ENCODE measurements around the gene GLI2. TPM values are rescaled to one million over a fixed set of nuclear protein-coding genes. Genes with fewer than 3 reads are reported as not detected.

GLI2 gene
- total and polyA plus RNA-seq, 7 donors, result 0.20 to 2.4 (median 0.66) TPM

GRCh38 chr2:120764991-120765677, 29.5 kb downstream of the GLI2 start:
- no peaks in the 10 kb centered on the region for H3K9me3 ChIP-seq
- no peaks in the 10 kb centered on the region for H3K36me3 ChIP-seq (ENCODE audit: insufficient read depth in 1 of 2, low read depth in 1 of 2)
- intact Hi-C loops (cut with DNase I), result no loop called here
- no peaks in the 10 kb centered on the region for H3K4me1 ChIP-seq
- DNase-seq (peak in 1 of 2 donors; percentile 68), ATAC-seq (peak in 3 of 4 donors; percentile 11 to 50 (median 42))
- peak overlapping the region; percentile 30 for H3K27ac ChIP-seq
- H3K27me3 ChIP-seq (ENCODE audit: insufficient read depth in 3 of 3, low read length in 2 of 3), result no peaks in the 10 kb centered on the region
- TF ChIP-seq CTCF (IDR thresholded peaks at IDR 0.05), result no peak
- WGBS, 3 donors, result 48 to 56% (median 49%) methylated on average over 11 of the region's 11 CpGs
- no peak overlapping the region for H3K4me3 ChIP-seq

GRCh38 chr2:120765678-120766469, 30.2 kb downstream of the GLI2 start:
- no peak overlapping the region for H3K4me3 ChIP-seq

GRCh38 chr2:120766470-120767351, 31.0 kb downstream of the GLI2 start:
- WGBS, 3 donors, result 76 to 90% (median 85%) methylated on average over 14 of the region's 14 CpGs
- Histone ChIP-seq H3K27me3 (ENCODE audit: insufficient read depth in 3 of 3, low read length in 2 of 3) (no peaks in the 10 kb centered on the region), H3K36me3 (ENCODE audit: insufficient read depth in 1 of 2, low read depth in 1 of 2) (no peaks in the 10 kb centered on the region), H3K4me1 (no peaks in the 10 kb centered on the region), H3K27ac (peak overlapping the region; percentile 48), H3K4me3 (no peak overlapping the region), H3K9me3 (no peaks in the 10 kb centered on the region)
- no peak for ATAC-seq
- peak in 1 of 2 donors; percentile 10 for DNase-seq
- no peak for TF ChIP-seq CTCF (IDR thresholded peaks at IDR 0.05)
- intact Hi-C loops (cut with DNase I), result loop anchor here in 1 of 2 donors (1.0 kb wide), 1 partner anchor 8 kb away; no protein-coding TSS in a partner anchor

More at GRCh38 chr2:120765678-120766469, 30.2 kb downstream of the GLI2 start:
- ATAC-seq, result peak; percentile 52 to 81 (median 68)
- intact Hi-C loops (cut with DNase I), result loop anchor here in 1 of 2 donors (1.0 kb wide), 1 partner anchor 8 kb away; no protein-coding TSS in a partner anchor
- H3K27ac ChIP-seq, result peak overlapping the region; percentile 48
- no peaks in the 10 kb centered on the region for H3K4me1 ChIP-seq
- no peak for TF ChIP-seq CTCF (IDR thresholded peaks at IDR 0.05)
- WGBS, 3 donors, result 31 to 45% (median 34%) methylated on average over 27 of the region's 27 CpGs
- DNase-seq, result peak; percentile 84 to 92
- no peaks in the 10 kb centered on the region for H3K36me3 ChIP-seq (ENCODE audit: insufficient read depth in 1 of 2, low read depth in 1 of 2)
- no peaks in the 10 kb centered on the region for H3K9me3 ChIP-seq
- no peaks in the 10 kb centered on the region for H3K27me3 ChIP-seq (ENCODE audit: insufficient read depth in 3 of 3, low read length in 2 of 3)

GRCh38 chr2:120767486-120768005, 31.9 kb downstream of the GLI2 start:
- Histone ChIP-seq H3K4me1 (no peaks in the 10 kb centered on the region), H3K9me3 (no peaks in the 10 kb centered on the region), H3K36me3 (ENCODE audit: insufficient read depth in 1 of 2, low read depth in 1 of 2) (no peaks in the 10 kb centered on the region), H3K27ac (no peak overlapping the region), H3K4me3 (no peak overlapping the region), H3K27me3 (ENCODE audit: insufficient read depth in 3 of 3, low read length in 2 of 3) (no peaks in the 10 kb centered on the region)
- intact Hi-C loops (cut with DNase I), result no loop called here
- DNase-seq, result peak in 1 of 2 donors; percentile 6
- no peak for TF ChIP-seq CTCF (IDR thresholded peaks at IDR 0.05)
- WGBS, 3 donors, result 72 to 89% (median 74%) methylated on average over 10 of the region's 10 CpGs
- ATAC-seq, result no peak
